HL-60/S4 treated with retinoic acid at 250 ng/mL for 4 days and 3 days (cell line): ENCODE results near the gene MEP1B.
"Not testable (repeated sequence)": the region's sequence is repeated elsewhere in the genome, so short reads cannot be mapped to it uniquely, and the experiment has no call there.

Source experiments
- in situ Hi-C: fragments of 300-500 bp; cut with MboI; formaldehyde crosslinking; loops from 2 replicates; pipeline ENCODE4 v1.7.0; 2022; ENCODE audit warnings: low sequenced_read_pairs

MEP1B gene

GRCh38 chr18:32208023-32208422 lies 18.2 kb downstream of the MEP1B start:
- in situ Hi-C loops = no loop called here

GRCh38 chr18:32208577-32208976 lies 18.7 kb downstream of the MEP1B start:
- in situ Hi-C loops = no loop called here

DNA sequence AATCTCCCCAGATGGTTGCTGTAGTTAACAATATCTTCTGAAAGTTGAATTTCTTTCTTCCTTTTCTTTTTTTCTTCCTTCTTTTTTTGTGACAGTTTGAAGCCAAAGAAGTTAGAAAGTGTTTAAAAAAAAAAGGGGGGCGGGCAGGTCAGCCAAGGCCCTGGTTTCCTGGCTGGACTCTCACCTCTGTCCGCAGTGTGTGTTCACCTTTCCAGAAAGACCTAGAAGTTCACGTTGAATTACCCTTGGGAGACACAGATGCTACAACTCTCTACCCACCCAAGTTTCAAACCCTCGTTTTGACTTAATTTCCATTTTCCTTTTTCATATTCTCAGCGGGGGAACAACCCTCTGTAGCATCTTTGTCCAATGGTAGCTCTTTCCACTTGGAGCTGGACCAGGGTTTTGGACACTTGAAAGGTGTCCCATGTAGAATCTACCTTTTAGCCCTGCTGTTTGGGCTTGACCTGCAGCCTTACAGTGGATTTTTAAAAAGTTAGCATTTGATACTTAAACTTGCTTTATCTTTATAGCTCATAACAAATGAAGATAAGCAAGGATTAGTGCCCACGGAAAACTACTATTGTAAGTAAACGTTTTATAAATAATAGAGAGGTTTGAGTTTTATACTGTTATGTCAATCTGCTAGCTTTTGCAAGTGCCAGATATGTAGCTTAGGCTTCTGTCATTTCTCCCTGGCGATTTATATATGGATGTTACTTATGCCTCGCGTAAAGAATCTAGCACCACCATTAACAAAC lies 20.0 kb downstream of the MEP1B start:
- in situ Hi-C loops = no loop called here

DNA sequence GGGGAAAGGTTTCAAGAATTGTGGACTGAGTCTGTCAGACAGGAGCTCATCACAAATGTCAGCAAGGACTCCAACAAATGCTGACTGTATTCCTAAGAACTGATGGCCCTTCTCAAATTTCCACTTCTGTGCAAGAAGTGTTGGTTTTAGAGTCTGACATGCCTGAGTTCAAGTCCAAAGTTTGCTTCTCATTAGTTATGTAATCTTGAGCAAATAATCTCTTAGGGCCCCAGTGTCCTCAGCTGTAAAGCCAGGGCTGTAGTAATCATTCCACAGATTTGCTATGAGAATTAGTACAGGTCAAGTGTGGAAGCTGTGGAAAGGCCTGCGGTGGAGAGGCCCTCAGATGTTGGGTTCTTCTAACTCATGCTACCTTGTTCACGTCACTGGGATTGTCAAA lies 23.9 kb downstream of the MEP1B start:
- in situ Hi-C loops = no loop called here

DNA sequence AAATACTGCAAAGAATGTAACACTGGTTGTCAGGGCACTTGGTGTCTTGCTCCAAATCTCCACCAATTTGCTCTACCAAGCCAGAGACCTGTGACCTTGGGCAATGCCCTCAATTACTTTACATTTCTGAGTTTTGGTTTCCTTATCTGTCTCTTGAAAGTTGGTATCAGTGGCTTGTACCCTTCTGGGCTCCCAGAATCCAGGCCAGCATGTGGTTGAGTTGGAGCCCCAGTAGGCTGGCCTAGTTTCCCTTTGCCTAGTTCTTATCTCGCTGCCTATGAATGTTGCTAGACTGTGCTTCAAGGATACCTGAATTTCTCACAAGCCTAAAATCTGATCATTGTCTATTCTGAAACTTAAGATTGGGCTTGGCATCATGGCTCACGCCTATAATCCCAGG lies 26.6 kb downstream of the MEP1B start:
- in situ Hi-C loops = no loop called here

DNA sequence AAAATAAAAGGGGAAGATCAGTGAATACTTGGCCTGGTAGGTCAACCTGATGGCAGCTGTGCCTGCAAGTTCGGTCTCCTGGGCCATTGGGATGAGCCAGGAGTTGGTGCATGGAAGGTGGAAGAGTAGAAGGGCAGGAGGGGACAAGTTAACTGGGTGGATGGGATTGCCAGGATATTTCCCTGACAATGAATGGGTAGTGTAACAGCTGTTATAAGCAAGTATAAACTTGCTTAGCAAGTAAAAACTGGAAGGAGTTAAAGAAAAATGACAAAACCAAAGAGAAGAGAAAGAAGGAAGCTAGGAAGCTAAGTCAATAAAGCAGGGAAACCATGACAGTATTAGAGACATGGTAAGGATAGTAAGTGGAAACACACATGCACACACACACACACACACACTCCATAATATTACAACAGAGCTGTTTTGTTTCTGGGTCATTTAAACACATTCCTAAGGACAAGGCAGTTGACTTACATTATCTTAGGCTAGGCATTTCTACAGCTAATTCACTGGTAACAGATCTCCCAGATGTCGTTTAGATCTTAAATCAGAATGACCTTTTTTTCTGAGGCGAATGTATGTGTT lies 29.7 kb downstream of the MEP1B start:
- in situ Hi-C loops = no loop called here

DNA sequence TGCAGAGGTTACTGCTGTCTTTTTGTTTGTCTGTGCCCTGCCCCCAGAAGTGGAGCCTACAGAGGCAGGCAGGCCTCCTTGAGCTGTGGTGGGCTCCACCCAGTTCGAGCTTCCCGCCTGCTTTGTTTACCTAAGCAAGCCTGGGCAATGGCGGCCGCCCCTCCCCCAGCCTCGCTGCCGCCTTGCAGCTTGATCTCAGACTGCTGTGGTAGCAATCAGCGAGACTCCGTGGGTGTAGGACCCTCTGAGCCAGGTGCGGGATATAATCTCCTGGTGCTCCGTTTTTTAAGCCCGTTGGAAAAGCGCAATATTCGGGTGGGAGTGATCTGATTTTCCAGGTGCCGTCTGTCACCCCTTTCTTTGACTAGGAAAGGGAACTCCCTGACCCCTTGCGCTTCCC lies 43.5 kb downstream of the MEP1B start:
- in situ Hi-C loops = not testable (repeated sequence)

DNA sequence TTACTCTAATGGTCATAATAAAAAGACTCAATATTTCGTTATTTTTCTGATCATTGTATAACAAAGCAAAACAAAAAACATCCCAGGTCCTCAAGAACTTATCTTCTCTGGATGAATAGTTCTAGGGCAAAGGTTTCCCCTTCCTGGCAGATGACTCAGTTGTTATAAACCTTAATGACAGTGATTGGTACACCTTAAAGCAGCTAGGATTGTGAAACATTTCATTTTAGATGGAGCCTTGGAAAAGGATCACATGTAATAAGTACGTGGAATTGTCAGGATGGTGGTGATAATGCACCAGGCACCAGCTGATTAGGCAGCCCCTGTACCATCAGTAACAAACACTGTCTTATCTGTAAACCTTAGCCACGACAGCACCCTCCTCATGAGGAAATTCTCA lies 47.2 kb downstream of the MEP1B start:
- in situ Hi-C loops = no loop called here

DNA sequence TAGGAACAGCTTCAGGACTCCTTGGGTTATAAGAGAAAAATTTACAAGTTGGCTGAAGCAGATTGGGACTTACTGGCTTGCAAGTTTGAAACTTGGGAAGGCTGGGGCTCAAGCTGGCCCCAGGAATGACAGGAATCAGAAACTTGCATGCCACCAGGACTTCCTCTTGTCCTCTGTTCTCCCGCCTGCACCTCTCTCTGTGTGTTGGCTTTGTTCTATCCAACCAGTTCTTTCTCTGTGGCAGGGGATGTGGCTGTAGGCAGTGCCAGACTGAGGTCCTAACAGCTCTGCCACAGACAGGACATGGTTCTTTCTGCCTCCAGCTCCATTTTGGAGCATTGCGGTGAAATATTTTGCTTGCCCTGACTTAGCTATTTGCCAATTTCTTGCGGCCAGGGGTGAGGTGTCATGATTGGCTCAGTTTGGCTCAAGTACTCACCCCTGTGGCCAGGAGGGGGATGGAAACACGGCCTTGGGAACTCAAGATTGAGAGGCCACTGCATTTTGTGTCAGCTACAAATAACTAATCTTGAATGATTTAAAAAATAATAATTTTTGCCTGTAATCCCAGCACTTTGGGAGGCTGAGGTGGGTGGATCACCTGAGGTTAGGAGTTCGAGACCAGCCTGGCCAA lies 48.9 kb downstream of the MEP1B start:
- in situ Hi-C loops = no loop called here

DNA sequence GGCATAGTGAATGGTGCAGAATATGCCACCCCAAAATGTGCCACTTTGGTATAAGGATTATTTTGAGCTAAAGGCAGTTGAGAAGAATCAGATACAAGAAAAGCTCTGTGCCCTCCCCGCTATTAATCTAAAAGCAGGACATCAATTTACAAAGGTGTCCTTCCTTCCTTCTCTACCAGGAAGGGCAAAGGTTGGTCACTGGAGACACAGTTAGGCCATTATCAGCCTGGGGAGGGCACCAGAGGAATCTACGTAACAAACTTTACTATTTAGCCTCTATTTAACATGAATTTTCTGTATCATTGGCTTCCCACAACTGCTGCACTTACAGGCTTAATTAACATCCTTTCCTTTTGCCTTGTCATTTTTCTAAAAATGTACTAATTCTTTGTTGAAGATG lies 52.6 kb downstream of the MEP1B start:
- in situ Hi-C loops = no loop called here

DNA sequence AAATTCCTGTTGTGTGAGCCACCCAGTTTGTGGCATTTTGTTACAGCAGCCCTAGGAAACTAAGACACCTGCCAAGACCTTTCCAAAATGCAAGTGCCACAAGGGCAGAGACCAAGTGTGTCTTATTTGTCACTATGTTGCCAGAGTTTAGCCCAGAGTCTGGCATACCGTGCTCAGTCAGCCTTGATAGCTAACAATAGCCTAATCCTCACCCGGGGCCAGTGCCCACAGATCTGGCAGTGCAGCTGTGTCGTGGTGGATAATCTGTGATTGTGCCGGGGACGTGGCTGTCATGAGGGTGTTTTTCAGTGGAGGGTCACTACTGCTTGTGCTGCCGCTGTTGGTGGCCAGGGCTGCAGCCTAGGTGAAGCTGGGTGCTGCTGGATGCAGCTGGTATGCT lies 53.5 kb downstream of the MEP1B start:
- in situ Hi-C loops = no loop called here

DNA sequence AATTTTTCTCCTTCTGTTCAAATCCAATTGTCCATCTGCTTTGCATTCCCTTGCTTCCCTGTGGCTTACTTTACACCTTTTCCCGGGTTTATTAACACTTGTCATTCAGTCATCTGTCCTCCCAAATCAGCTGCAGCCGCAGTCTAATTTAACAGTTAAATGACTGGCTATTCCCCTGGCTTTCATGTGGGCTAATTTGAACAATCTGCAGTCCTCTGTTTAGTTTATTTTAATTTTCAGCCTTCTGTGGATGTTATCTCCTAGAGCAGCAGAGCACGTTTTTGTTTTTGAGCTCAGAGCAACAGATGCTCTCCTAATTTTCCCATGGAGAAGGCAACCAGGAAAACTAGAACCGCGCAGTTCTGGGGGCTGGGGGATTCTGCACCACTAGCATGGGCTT lies 55.0 kb downstream of the MEP1B start:
- in situ Hi-C loops = no loop called here

DNA sequence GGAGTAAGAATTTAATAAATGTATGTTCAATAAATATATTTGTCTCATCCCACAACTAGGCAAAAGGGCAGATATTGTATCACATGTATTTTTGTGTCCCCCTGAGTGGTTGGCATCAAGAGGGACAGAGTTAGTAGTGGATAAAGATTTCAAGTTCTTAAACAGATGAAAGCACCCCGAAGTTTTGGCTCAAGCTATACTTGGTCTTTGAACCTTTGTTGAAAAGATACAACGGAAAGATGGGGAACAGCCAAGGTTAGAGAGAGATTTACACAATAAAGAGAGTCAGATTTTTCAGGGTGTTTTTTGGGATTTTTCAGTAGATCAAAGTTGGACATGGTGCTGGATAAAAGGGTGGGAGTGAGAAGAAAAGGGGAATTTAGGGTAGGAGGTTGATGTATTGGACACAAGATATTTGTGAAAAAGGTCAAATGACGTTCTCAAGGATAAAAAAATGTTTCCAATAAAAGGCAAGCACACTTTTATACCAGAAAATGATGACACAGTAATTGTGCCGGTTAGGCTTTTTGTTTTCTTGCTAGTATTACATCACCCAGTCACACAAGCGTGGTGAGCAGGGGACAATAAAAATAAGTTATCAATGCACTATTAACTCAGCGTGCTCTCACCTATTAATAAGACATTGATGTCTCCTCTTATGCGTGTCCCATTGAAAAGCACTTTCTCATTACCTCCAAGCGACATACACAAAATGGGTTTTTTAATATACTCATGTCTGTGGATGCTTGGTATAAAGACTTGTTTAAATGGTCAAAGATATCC lies 59.5 kb downstream of the MEP1B start:
- in situ Hi-C loops = no loop called here

DNA sequence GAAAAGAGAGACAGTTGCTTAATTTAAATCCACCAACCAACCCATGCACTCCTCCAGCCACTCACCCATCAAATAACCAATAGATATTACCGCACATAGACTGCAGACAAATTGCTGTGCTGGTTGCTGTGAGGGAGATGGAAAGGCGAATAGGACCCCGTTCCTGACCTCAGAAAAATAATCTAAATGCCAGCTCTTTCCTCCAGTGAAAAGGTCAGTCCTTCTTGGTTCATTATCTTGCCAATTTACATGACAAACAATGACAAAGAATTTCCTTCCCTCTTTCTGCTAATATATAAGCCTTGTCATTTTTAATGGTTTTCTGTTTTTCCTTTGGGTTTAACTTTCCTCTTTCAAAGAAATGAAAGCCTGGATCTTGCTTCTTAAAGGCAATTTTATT lies 61.6 kb downstream of the MEP1B start:
- in situ Hi-C loops = no loop called here

- in situ Hi-C loops = no loop called here
Observed at GRCh38 chr18:32252141-32252860, 62.5 kb downstream of the MEP1B start.

DNA sequence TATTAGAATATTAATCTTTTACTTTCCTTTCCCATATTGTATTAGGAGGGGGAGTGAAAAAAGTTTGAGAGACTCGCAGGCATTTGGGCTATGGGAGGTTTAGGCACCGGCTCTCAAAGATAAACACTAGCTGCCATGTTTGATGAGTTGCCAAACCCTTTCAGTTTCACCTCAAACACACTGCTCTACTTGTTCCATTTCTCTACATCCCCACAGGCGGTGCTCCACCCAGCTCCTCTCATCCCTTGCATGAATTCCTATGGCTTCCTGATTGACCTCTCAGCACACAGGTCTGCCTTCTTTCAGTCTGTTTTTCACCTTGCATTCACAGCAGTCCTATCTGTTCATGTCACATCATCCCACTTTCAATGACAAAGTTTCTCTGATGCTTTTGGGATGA lies 65.7 kb downstream of the MEP1B start:
- in situ Hi-C loops = no loop called here

DNA sequence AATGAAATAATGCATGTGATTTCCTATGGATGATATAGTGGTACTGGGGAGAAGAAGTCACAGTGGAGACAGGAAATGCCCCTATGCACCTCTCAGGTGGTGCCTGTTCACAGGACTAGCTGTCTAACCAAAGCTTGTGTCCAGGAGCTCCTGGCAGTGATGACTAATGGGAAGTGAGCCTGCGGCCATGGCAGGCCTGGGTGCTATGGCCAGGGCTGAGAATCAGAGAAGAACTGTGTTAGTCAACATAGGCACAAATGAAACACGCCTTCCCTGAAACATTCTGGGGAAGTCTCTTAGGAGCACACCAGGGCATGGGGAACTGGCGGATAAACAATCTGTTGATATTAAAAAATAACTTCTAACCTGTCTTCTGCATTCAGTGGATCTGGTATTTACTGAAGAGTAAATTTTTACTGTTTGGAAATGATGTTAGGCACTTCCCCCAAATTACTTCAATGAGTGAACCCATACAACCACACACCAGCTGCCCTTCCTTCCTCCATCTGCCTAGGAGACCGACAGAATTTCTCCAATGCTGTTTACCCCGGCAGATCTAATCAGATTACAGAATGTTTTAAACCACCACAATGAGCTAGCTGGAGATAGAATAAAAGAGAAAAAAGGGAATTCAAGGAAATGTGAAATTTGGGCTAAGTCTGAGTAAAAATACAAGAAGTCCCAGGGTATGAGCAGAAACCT lies 67.4 kb downstream of the MEP1B start:
- in situ Hi-C loops = no loop called here

DNA sequence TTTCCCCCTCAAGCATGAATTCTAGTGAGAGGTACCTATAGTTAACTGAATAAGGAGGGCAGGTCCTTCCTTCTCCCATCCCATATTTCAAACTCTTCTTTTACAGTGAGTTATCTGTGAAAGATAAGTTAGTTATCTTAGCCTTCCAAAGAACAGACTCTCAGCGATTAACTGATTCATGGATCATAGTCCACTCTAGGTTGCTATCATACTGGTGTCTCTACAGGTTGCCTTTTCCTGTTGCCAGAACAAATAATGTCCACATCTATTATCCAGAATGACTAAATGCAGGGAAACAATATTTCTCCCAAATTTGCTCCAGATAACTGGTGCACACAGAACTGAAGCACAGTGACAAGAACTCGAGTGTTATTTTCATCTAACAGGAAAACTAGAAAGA lies 68.3 kb downstream of the MEP1B start:
- in situ Hi-C loops = no loop called here

- in situ Hi-C loops = no loop called here
Observed at GRCh38 chr18:32258558-32259204, 68.8 kb downstream of the MEP1B start.

DNA sequence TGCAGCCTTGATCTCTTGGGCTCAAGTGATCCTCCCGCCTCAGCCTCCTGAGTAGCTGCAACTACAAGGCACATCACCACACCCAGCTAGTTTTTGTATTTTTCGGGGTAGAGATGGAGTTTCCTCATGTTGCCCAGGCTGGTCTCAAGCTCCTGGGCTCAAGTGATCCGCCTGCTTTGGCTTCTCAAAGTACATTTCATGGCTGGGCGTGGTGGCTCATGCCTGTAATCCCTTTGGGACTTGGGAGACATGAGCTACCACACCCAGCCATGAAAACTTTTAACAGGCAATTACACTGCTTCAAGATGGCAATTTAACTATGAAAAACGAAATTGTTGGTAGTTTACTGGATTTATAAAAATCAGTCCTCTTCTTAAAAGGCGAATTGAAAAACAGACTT lies 69.7 kb downstream of the MEP1B start:
- in situ Hi-C loops = no loop called here
